Neural progenitor cell (in vitro differentiated cells): Measurements from ENCODE around the gene ID1. TPM values are rescaled to one million over a fixed set of nuclear protein-coding genes. Genes with fewer than 3 reads are reported as not detected.

Experiments
- DNase-seq: peaks from one replicate; pipeline ENCODE4 v3.0.0-alpha.2; 2016; ENCODE audit warnings: low spot score
- H2AFZ ChIP-seq: fragments of 200-600 bp; sonication (generic); replicated peaks from 2 replicates; pipeline ENCODE4 v1.6.1; 2016; ENCODE audit warnings: antibody characterized with exemption
- H3F3A ChIP-seq: fragments of 200-600 bp; sonication (generic); 2 replicates; pipeline ENCODE4 v1.6.1; 2016; ENCODE audit warnings: antibody characterized with exemption, low read depth
- H3K27ac ChIP-seq: fragments of 200-600 bp; sonication (generic); 2 replicates; pipeline ENCODE4 v1.5.1; 2016; ENCODE audit warnings: mild to moderate bottlenecking
- H3K27me3 ChIP-seq: fragments of 200-600 bp; sonication (generic); 2 replicates; pipeline ENCODE4 v1.6.1; 2016; ENCODE audit warnings: mild to moderate bottlenecking, moderate library complexity
- H3K36me3 ChIP-seq: fragments of 200-600 bp; sonication (generic); 2 replicates; pipeline ENCODE4 v1.5.1; 2016
- H3K4me1 ChIP-seq: fragments of 200-600 bp; sonication (generic); 2 replicates; pipeline ENCODE4 v1.6.1; 2016; ENCODE audit warnings: mixed run types
- H3K4me2 ChIP-seq: fragments of 200-600 bp; sonication (generic); 2 replicates; pipeline ENCODE4 v1.6.1; 2016
- H3K4me3 ChIP-seq: fragments of 200-600 bp; sonication (generic); 2 replicates; pipeline ENCODE4 v1.5.1; 2016
- H3K79me2 ChIP-seq: fragments of 200-600 bp; sonication (generic); 2 replicates; pipeline ENCODE4 v1.6.1; 2016; ENCODE audit warnings: low read depth
- H3K9ac ChIP-seq: fragments of 200-600 bp; sonication (generic); 2 replicates; pipeline ENCODE4 v1.6.1; 2016
- H3K9me3 ChIP-seq: fragments of 200-600 bp; sonication (generic); 2 replicates; pipeline ENCODE4 v1.5.1; 2016; ENCODE audit warnings: low read depth
- H4K20me1 ChIP-seq: fragments of 200-600 bp; sonication (generic); 2 replicates; pipeline ENCODE4 v1.6.1; 2016; ENCODE audit warnings: low read depth
- H3K27ac Mint-ChIP-seq: 3 replicates; pipeline ENCODE4 v1.8.0; 2021; ENCODE audit warnings: mixed read lengths
- H3K27me3 Mint-ChIP-seq: 2 replicates; pipeline ENCODE4 v1.8.0; 2022; ENCODE audit warnings: low read depth, mild to moderate bottlenecking, inconsistent platforms, moderate library complexity, mixed read lengths; ENCODE audit not compliant: insufficient read depth
- H3K36me3 Mint-ChIP-seq: 3 replicates; pipeline ENCODE4 v1.8.0; 2021; ENCODE audit warnings: mixed read lengths
- H3K4me1 Mint-ChIP-seq: 3 replicates; pipeline ENCODE4 v1.8.0; 2021; ENCODE audit warnings: mixed read lengths
- H3K4me3 Mint-ChIP-seq: 3 replicates; pipeline ENCODE4 v1.8.0; 2021; ENCODE audit warnings: mild to moderate bottlenecking, moderate library complexity, mixed read lengths
- H3K9me3 Mint-ChIP-seq: 3 replicates; pipeline ENCODE4 v1.8.0; 2020; ENCODE audit warnings: mixed read lengths
- CTCF ChIP-seq: fragments of 200-600 bp; sonication (generic); IDR thresholded peaks from 2 replicates; pipeline ENCODE4 v1.5.1; 2017; ENCODE audit warnings: antibody characterized with exemption, mild to moderate bottlenecking
- EZH2 ChIP-seq: fragments of 200-600 bp; sonication (generic); IDR thresholded peaks from 2 replicates; pipeline ENCODE4 v1.6.1; 2017; ENCODE audit warnings: antibody characterized with exemption, mild to moderate bottlenecking, moderate library complexity
- EZH2phosphoT487 ChIP-seq: fragments of 200-600 bp; sonication (generic); IDR thresholded peaks from 2 replicates; pipeline ENCODE4 v1.6.1; 2017; ENCODE audit warnings: antibody characterized with exemption
- total RNA-seq: library from RNA; depleted of rRNA; stranded (reverse); fragments of >200 nt; gene quantifications from 2 replicates; pipeline ENCODE4 v1.2.3, GENCODE V29; 2015; ENCODE audit warnings: low replicate concordance

Gene ID1
- total RNA-seq, 1 donor from 2014 or later = 80.8 TPM

GRCh38 chr20:31576751-31577150 lies 28.3 kb upstream of the ID1 start:
- peaks cover 38% of the 10 kb centered on the region for H3F3A ChIP-seq
- peaks cover 7% of the 10 kb centered on the region for H3K27me3 Mint-ChIP-seq
- DNase-seq = no peak
- H3K36me3 Mint-ChIP-seq = peaks cover 9% of the 10 kb centered on the region
- H3K4me3 ChIP-seq = no peak overlapping the region
- peaks cover 48% of the 10 kb centered on the region for H3K4me1 Mint-ChIP-seq
- H3K4me1 ChIP-seq = peaks cover 20% of the 10 kb centered on the region
- H3K9me3 ChIP-seq = no peaks in the 10 kb centered on the region
- peak overlapping the region; percentile 85 for H3K27ac Mint-ChIP-seq
- H3K4me2 ChIP-seq = no peak overlapping the region
- H3K27ac ChIP-seq = no peak overlapping the region
- H4K20me1 ChIP-seq = no peaks in the 10 kb centered on the region
- H3K4me3 Mint-ChIP-seq = no peak overlapping the region
- no peaks in the 10 kb centered on the region for H3K36me3 ChIP-seq
- no peak overlapping the region for H2AFZ ChIP-seq
- no peaks in the 10 kb centered on the region for H3K27me3 ChIP-seq
- H3K79me2 ChIP-seq = no peaks in the 10 kb centered on the region
- H3K9ac ChIP-seq = no peak overlapping the region
- no peak for TF ChIP-seq EZH2phosphoT487
- no peak for TF ChIP-seq CTCF
- TF ChIP-seq EZH2 = no peak
- peaks cover 2% of the 10 kb centered on the region for H3K9me3 Mint-ChIP-seq

GRCh38 chr20:31577194-31577593 lies 27.9 kb upstream of the ID1 start:
- Histone ChIP-seq H3K4me1 (peaks cover 18% of the 10 kb centered on the region), H2AFZ (no peak overlapping the region), H3F3A (peaks cover 39% of the 10 kb centered on the region), H4K20me1 (no peaks in the 10 kb centered on the region), H3K27ac (no peak overlapping the region), H3K79me2 (no peaks in the 10 kb centered on the region), H3K36me3 (no peaks in the 10 kb centered on the region), H3K9ac (no peak overlapping the region), H3K9me3 (no peaks in the 10 kb centered on the region), H3K4me2 (no peak overlapping the region), H3K4me3 (no peak overlapping the region), H3K27me3 (no peaks in the 10 kb centered on the region)
- H3K4me1 Mint-ChIP-seq = peaks cover 45% of the 10 kb centered on the region
- no peak overlapping the region for H3K4me3 Mint-ChIP-seq
- H3K27ac Mint-ChIP-seq = peak overlapping the region; percentile 85
- DNase-seq = no peak
- peaks cover 9% of the 10 kb centered on the region for H3K36me3 Mint-ChIP-seq
- H3K27me3 Mint-ChIP-seq = peaks cover 7% of the 10 kb centered on the region
- TF ChIP-seq EZH2phosphoT487 = no peak
- TF ChIP-seq EZH2 = no peak
- no peak for TF ChIP-seq CTCF
- H3K9me3 Mint-ChIP-seq = peaks cover 2% of the 10 kb centered on the region

GRCh38 chr20:31578448-31579138 lies 26.5 kb upstream of the ID1 start:
- peaks cover 36% of the 10 kb centered on the region for H3K4me1 Mint-ChIP-seq
- H3K9me3 Mint-ChIP-seq = peaks cover 2% of the 10 kb centered on the region
- Histone ChIP-seq H3K27me3 (no peaks in the 10 kb centered on the region), H3K4me2 (no peak overlapping the region), H3F3A (peaks cover 30% of the 10 kb centered on the region), H3K4me3 (no peak overlapping the region), H3K79me2 (no peaks in the 10 kb centered on the region), H3K9me3 (no peaks in the 10 kb centered on the region), H4K20me1 (no peaks in the 10 kb centered on the region), H2AFZ (no peak overlapping the region), H3K36me3 (no peaks in the 10 kb centered on the region), H3K27ac (no peak overlapping the region), H3K9ac (no peak overlapping the region), H3K4me1 (peaks cover 14% of the 10 kb centered on the region)
- peaks cover 7% of the 10 kb centered on the region for H3K27me3 Mint-ChIP-seq
- H3K4me3 Mint-ChIP-seq = no peak overlapping the region
- peak overlapping the region; percentile 82 for H3K27ac Mint-ChIP-seq
- peaks cover 9% of the 10 kb centered on the region for H3K36me3 Mint-ChIP-seq
- DNase-seq = no peak
- TF ChIP-seq CTCF = no peak
